H1 (cell line): Measurements from ENCODE around the gene PTPRD. TPM values are rescaled to one million over a fixed set of nuclear protein-coding genes. Genes with fewer than 3 reads are reported as not detected.

Source experiments
- CTCF ChIA-PET: fragments of 300-600 bp; sonication (Branson Sonifier 250); formaldehyde crosslinking; loops from one replicate; lab custom pipeline; 2021; ENCODE audit not compliant: partially characterized antibody; lab: Charles Lee
- POLR2A ChIA-PET: fragments of 300-600 bp; sonication (Branson Sonifier 250); formaldehyde crosslinking; loops from one replicate; lab custom pipeline; 2021; ENCODE audit warnings: inconsistent platforms; ENCODE audit not compliant: partially characterized antibody; lab: Charles Lee
- DNase-seq, 2 experiments: peaks; one replicate each; pipeline versions ENCODE4 v3.0.0 to v3.0.0-alpha.2; 2010 to 2022; ENCODE audit warnings: low spot score in 2 of 2, low read depth in 1 of 2, mixed read lengths in 1 of 2
- FAIRE-seq: peaks from 2 replicates; lab custom pipeline; 2011; peaks lifted over from hg19 to GRCh38; lab: Jason Lieb, UNC
- H2AFZ ChIP-seq: 2 replicates; pipeline ENCODE4 v1.8.1; 2012; ENCODE audit warnings: low read length, inconsistent platforms
- H2AK5ac ChIP-seq: 2 replicates; pipeline ENCODE4 v1.6.1; 2013; ENCODE audit warnings: low read depth, low read length
- H2BK120ac ChIP-seq: replicated peaks from 2 replicates; pipeline ENCODE3; 2013; ENCODE audit warnings: low read depth, low read length, inconsistent platforms
- H2BK12ac ChIP-seq: 2 replicates; pipeline ENCODE4 v1.6.1; 2013; ENCODE audit warnings: low read depth, low read length
- H2BK15ac ChIP-seq: 2 replicates; pipeline ENCODE4 v1.6.1; 2013; ENCODE audit warnings: low read length
- H2BK20ac ChIP-seq: 2 replicates; pipeline ENCODE4 v1.6.1; 2013; ENCODE audit warnings: low read length
- H2BK5ac ChIP-seq: 2 replicates; pipeline ENCODE4 v1.6.1; 2013; ENCODE audit warnings: low read depth, low read length
- H3K14ac ChIP-seq: 2 replicates; pipeline ENCODE4 v1.6.1; 2013; ENCODE audit warnings: inconsistent platforms; ENCODE audit not compliant: insufficient read length
- H3K18ac ChIP-seq: 2 replicates; pipeline ENCODE4 v1.6.1; 2013; ENCODE audit warnings: low read length; ENCODE audit errors: extremely low read depth
- H3K23ac ChIP-seq: 2 replicates; pipeline ENCODE4 v1.6.1; 2013; ENCODE audit warnings: inconsistent platforms; ENCODE audit not compliant: insufficient read length
- H3K23me2 ChIP-seq: 2 replicates; pipeline ENCODE4 v1.6.1; 2013; ENCODE audit warnings: low read depth, low read length
- H3K27ac ChIP-seq: 2 replicates; pipeline ENCODE4 v1.6.1; 2011; ENCODE audit warnings: low read depth, low read length, inconsistent platforms
- H3K27me3 ChIP-seq, 4 experiments: replicated peaks in 1 of 4; 1 replicate in 1 of 4; 2 replicates in 3 of 4; pipeline versions ENCODE4 v1.6.1 to v1.8.1; 2011 to 2013; ENCODE audit warnings: low read length in 3 of 4, mild to moderate bottlenecking in 3 of 4, inconsistent platforms in 2 of 4, mixed read lengths in 2 of 4, moderate library complexity in 1 of 4; ENCODE audit not compliant: control insufficient read depth in 3 of 4, insufficient read depth in 3 of 4; ENCODE audit errors: extremely low read depth in 1 of 4
- H3K36me3 ChIP-seq, 4 experiments: 2 replicates each; pipeline versions ENCODE4 v1.6.1 to v1.8.1; 2011 to 2013; ENCODE audit warnings: mild to moderate bottlenecking in 4 of 4, low read length in 3 of 4, moderate library complexity in 2 of 4, control low read depth in 1 of 4, inconsistent platforms in 1 of 4; ENCODE audit not compliant: insufficient read depth in 4 of 4, control insufficient read depth in 2 of 4
- H3K4ac ChIP-seq: replicated peaks from 2 replicates; pipeline ENCODE3; 2013; ENCODE audit warnings: low read length, low read depth, mixed read lengths, inconsistent platforms; ENCODE audit not compliant: insufficient read length
- H3K4me1 ChIP-seq, 4 experiments: replicated peaks in 1 of 4; 1 replicate in 1 of 4; 2 replicates in 3 of 4; pipeline versions ENCODE4 v1.6.1 to v1.8.1; 2011 to 2013; ENCODE audit warnings: low read length in 3 of 4, inconsistent platforms in 2 of 4, mixed read lengths in 1 of 4; ENCODE audit not compliant: insufficient read depth in 4 of 4, control insufficient read depth in 3 of 4
- H3K4me2 ChIP-seq, 2 experiments: 2 replicates each; pipeline versions ENCODE4 v1.6.1 to v1.8.1; 2011 to 2013; ENCODE audit warnings: low read depth in 2 of 2, low read length in 2 of 2, control low read depth in 1 of 2, inconsistent platforms in 1 of 2, mild to moderate bottlenecking in 1 of 2; ENCODE audit not compliant: insufficient read depth in 1 of 2
- H3K4me3 ChIP-seq, 4 experiments: fragments of 200-600, 300-600 bp in 1 of 4; sonication (generic), shearing (Covaris generic), sonication (Bioruptor Twin) in 1 of 4; 2 replicates each; pipeline versions ENCODE4 v1.5.1 to v1.8.1; 2011 to 2016; ENCODE audit warnings: low read length in 4 of 4, low read depth in 3 of 4, control low read depth in 2 of 4, inconsistent platforms in 2 of 4, mild to moderate bottlenecking in 2 of 4, mixed read lengths in 1 of 4, moderate library complexity in 1 of 4; ENCODE audit not compliant: insufficient read depth in 2 of 4; ENCODE audit errors: extremely low read depth in 1 of 4
- H3K56ac ChIP-seq: replicated peaks from 2 replicates; pipeline ENCODE3; 2013; ENCODE audit warnings: low read depth, mild to moderate bottlenecking, mixed read lengths, low read length, inconsistent platforms; ENCODE audit not compliant: insufficient read length
- H3K79me1 ChIP-seq: 2 replicates; pipeline ENCODE4 v1.6.1; 2013; ENCODE audit warnings: low read depth, low read length, control low read depth
- H3K79me2 ChIP-seq, 2 experiments: 2 replicates each; pipeline versions ENCODE4 v1.6.1 to v1.8.1; 2012 to 2013; ENCODE audit warnings: low read length in 2 of 2, mild to moderate bottlenecking in 2 of 2, inconsistent platforms in 1 of 2; ENCODE audit not compliant: insufficient read depth in 2 of 2, control insufficient read depth in 1 of 2
- H3K9ac ChIP-seq, 4 experiments: replicated peaks in 1 of 4; 1 replicate in 1 of 4; 2 replicates in 3 of 4; pipeline versions ENCODE4 v1.6.1 to v1.8.1; 2011 to 2013; ENCODE audit warnings: low read depth in 3 of 4, low read length in 3 of 4, control low read depth in 2 of 4, mild to moderate bottlenecking in 2 of 4, moderate library complexity in 2 of 4, inconsistent platforms in 1 of 4; ENCODE audit errors: extremely low read depth in 1 of 4
- H3K9me3 ChIP-seq, 2 experiments: 2 replicates each; pipeline versions ENCODE4 v1.6.1 to v1.8.1; 2012 to 2013; ENCODE audit warnings: mild to moderate bottlenecking in 2 of 2, moderate library complexity in 2 of 2, control low read depth in 1 of 2, inconsistent platforms in 1 of 2, low read depth in 1 of 2, low read length in 1 of 2, mixed read lengths in 1 of 2; ENCODE audit not compliant: insufficient read depth in 2 of 2
- H4K20me1 ChIP-seq, 2 experiments: replicated peaks in 1 of 2; 2 replicates each; pipeline versions ENCODE3 to v1.8.1; 2011 to 2013; ENCODE audit warnings: inconsistent platforms in 2 of 2, low read length in 2 of 2, mild to moderate bottlenecking in 1 of 2; ENCODE audit not compliant: insufficient read depth in 2 of 2, control insufficient read depth in 1 of 2
- H4K5ac ChIP-seq: 2 replicates; pipeline ENCODE4 v1.6.1; 2013; ENCODE audit warnings: low read length, low read depth, mixed read lengths, inconsistent platforms; ENCODE audit not compliant: insufficient read length
- H4K8ac ChIP-seq: 2 replicates; pipeline ENCODE4 v1.8.0; 2013; ENCODE audit warnings: mild to moderate bottlenecking, moderate library complexity, low read length, inconsistent platforms; ENCODE audit not compliant: insufficient read depth; ENCODE audit errors: extremely low read depth
- H4K91ac ChIP-seq: replicated peaks from 2 replicates; pipeline ENCODE3; 2013; ENCODE audit warnings: low read length, mixed read lengths, inconsistent platforms; ENCODE audit not compliant: insufficient read length
- CBX5 ChIP-seq: fragments of 300-800, 300-1000 bp; sonication (generic); IDR thresholded peaks from 2 replicates; pipeline ENCODE4 v1.7.1; 2016; ENCODE audit warnings: antibody characterized with exemption, low read length, low read depth
- CBX8 ChIP-seq: fragments of 300-800, 300-1000 bp; sonication (generic); IDR thresholded peaks from 2 replicates; pipeline ENCODE4 v1.7.1; 2016; ENCODE audit warnings: low read depth, low read length, borderline replicate concordance
- EGR1 ChIP-seq: IDR thresholded peaks from 2 replicates; pipeline ENCODE4 v1.6.1; 2011; ENCODE audit warnings: low read depth, low read length, borderline replicate concordance
- EP300 ChIP-seq, 2 experiments: IDR thresholded peaks; 1 replicate in 1 of 2; 2 replicates in 1 of 2; pipeline ENCODE4 v1.6.1; 2011 to 2012; ENCODE audit warnings: low read depth in 2 of 2, low read length in 2 of 2, mild to moderate bottlenecking in 2 of 2, borderline replicate concordance in 1 of 2, inconsistent platforms in 1 of 2, moderate library complexity in 1 of 2
- GTF2F1 ChIP-seq: IDR thresholded peaks from 2 replicates; pipeline ENCODE4 v1.6.1; 2012; ENCODE audit warnings: low read depth, low read length, improper control_type of control experiment, borderline replicate concordance
- POLR2A ChIP-seq, 2 experiments: IDR thresholded peaks; 1 replicate in 1 of 2; 2 replicates in 1 of 2; pipeline ENCODE4 v1.6.1; 2011; ENCODE audit warnings: low read depth in 2 of 2, low read length in 2 of 2, mild to moderate bottlenecking in 2 of 2; ENCODE audit errors: control extremely low read depth in 1 of 2
- RAD21 ChIP-seq, 2 experiments: IDR thresholded peaks in 1 of 2; conservative IDR thresholded peaks in 1 of 2; 2 replicates each; pipeline ENCODE4 v1.6.1; 2011; ENCODE audit warnings: low read depth in 2 of 2, low read length in 2 of 2, improper control_type of control experiment in 1 of 2, inconsistent platforms in 1 of 2, mild to moderate bottlenecking in 1 of 2, moderate library complexity in 1 of 2
- RBBP5 ChIP-seq: IDR thresholded peaks from 2 replicates; pipeline ENCODE4 v1.7.1; 2012; ENCODE audit warnings: low read depth, mild to moderate bottlenecking, inconsistent platforms, low read length, moderate library complexity, borderline replicate concordance
- SIX5 ChIP-seq: IDR thresholded peaks from 2 replicates; pipeline ENCODE4 v1.6.1; 2011; ENCODE audit warnings: mild to moderate bottlenecking, low read depth, low read length
- SRF ChIP-seq: IDR thresholded peaks from 2 replicates; pipeline ENCODE4 v1.6.1; 2011; ENCODE audit warnings: mild to moderate bottlenecking, low read depth, low read length, moderate library complexity
- ZNF274 ChIP-seq: IDR thresholded peaks from 2 replicates; pipeline ENCODE4 v1.7.0; 2012; ENCODE audit warnings: low read length, borderline replicate concordance; ENCODE audit errors: extremely low read depth
- WGBS, 2 experiments: shearing (Covaris generic) in 1 of 2; methylation state at CpG; one replicate each; pipeline versions ENCODE4 v1.1.6 to v1.1.7; 2013 to 2015; ENCODE audit warnings: low lambda C conversion rate in 2 of 2, mixed read lengths in 2 of 2, inconsistent platforms in 1 of 2, low coverage in 1 of 2, missing lambda C conversion rate in 1 of 2; ENCODE audit not compliant: insufficient replicate concordance in 2 of 2, insufficient coverage in 1 of 2, insufficient read length in 1 of 2; ENCODE audit errors: extremely low coverage in 1 of 2, missing lambda C conversion rate in 1 of 2; 5-methylcytosine and 5-hydroxymethylcytosine counted together
- polyA plus RNA-seq, 7 experiments: library from polyadenylated mRNA; depleted of rRNA in 3 of 7; stranded (reverse) in 5 of 7; unstranded in 2 of 7; fragments of >200 nt in 5 of 7; fragments of 200-250 nt in 2 of 7; gene quantifications; 1 replicate in 5 of 7; 2 replicates in 1 of 7; 4 replicates in 1 of 7; pipeline versions ENCODE4 v1.2.1 to v1.2.3, GENCODE V29; 2011 to 2013; ENCODE audit warnings: missing spikeins in 2 of 7, mixed read lengths in 2 of 7
- total RNA-seq: library from RNA; stranded (reverse); fragmentation: NEBNext Ultra II Directional; extraction: Animal tissue kit (Norgen Biotek cat#: 25700); gene quantifications from 2 replicates; pipeline ENCODE4 v1.2.1, GENCODE V29; 2021

The PTPRD gene
- total and polyA plus RNA-seq, 2 of the 8 experiments (the other 6 are each of a cell fraction or from before 2014, with no cell fraction given): 17.2 to 77.0 TPM

DNA sequence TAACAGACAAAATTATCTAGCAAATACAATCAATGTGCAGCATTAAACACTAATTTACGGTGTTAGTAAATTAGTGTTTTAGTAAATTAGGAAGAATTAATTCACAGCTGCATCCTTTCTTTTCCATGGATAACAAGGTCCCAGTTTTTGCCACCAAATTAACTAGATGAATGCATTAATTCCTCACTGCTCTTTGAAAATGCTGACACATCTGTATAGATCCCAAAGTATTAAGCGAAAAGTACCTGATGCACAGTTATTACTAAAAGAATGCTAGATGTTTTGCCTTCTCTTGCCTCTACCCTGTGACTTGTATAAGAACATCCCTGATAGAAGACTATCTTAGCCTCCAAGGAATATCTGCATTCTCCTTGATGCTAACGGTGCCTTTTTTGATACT, 2200.5 kb downstream of the PTPRD start:
- Histone ChIP-seq H3K9ac (no peak overlapping the region), H2BK20ac (no peak overlapping the region), H4K8ac (no peak overlapping the region), H3K4me1 (peaks cover 0 to 3% (median 0%) of the 10 kb centered on the region in 4 experiments; a peak in 2 of 7 replicates), H2AK5ac (no peak overlapping the region), H2AFZ (no peak overlapping the region), H3K56ac (no peak overlapping the region), H3K4me2 (no peak overlapping the region), H4K91ac (no peak overlapping the region), H2BK15ac (no peak overlapping the region), H4K20me1 (no peaks in the 10 kb centered on the region), H3K79me1 (no peaks in the 10 kb centered on the region), H3K23me2 (no peaks in the 10 kb centered on the region; the same call in 1 of the 2 replicates), H2BK12ac (no peak overlapping the region), H3K14ac (no peak overlapping the region), H4K5ac (no peak overlapping the region), H3K23ac (no peak overlapping the region), H3K9me3 (no peaks in the 10 kb centered on the region), H3K27me3 (no peaks in the 10 kb centered on the region), H3K79me2 (no peaks in the 10 kb centered on the region), H3K4ac (no peak overlapping the region), H3K18ac (no peak overlapping the region), H2BK5ac (no peak overlapping the region), H3K27ac (no peak overlapping the region), H3K4me3 (no peak overlapping the region), H3K36me3 (no peaks in the 10 kb centered on the region), H2BK120ac (no peak overlapping the region)
- CTCF ChIA-PET: no interaction called here
- POLR2A ChIA-PET: no interaction called here
- WGBS, 2 experiments: 92% methylated on average over 3 of the region's 3 CpGs; no CpG with 5 or more reads in 1 of the 2 experiments
- no peak for TF ChIP-seq RAD21 (IDR thresholded peaks at IDR 0.05 in 1 of 2, conservative IDR thresholded peaks at IDR 0.05 in 1 of 2; ENCODE audit: low read depth in 2 of 2, low read length in 2 of 2)
- no peak for TF ChIP-seq ZNF274
- TF ChIP-seq RBBP5: no peak
- TF ChIP-seq CBX8: no peak
- no peak for TF ChIP-seq GTF2F1
- no peak for TF ChIP-seq SRF
- TF ChIP-seq CBX5: no peak
- no peak for TF ChIP-seq POLR2A (IDR thresholded peaks at IDR 0.05; ENCODE audit: control extremely low read depth in 1 of 2, low read depth in 2 of 2, low read length in 2 of 2)
- TF ChIP-seq SIX5: no peak
- TF ChIP-seq EGR1: no peak
- no peak for TF ChIP-seq EP300 (IDR thresholded peaks at IDR 0.05; ENCODE audit: borderline replicate concordance in 1 of 2, low read depth in 2 of 2, low read length in 2 of 2)
- FAIRE-seq: no peak
- DNase-seq: no peak
